IMR-90 (cell line): ENCODE data around the gene SRSF3.

Experiments
- CEBPB ChIP-seq: IDR thresholded peaks from 2 replicates; pipeline ENCODE4 v1.6.1; 2012; ENCODE audit warnings: low read depth, low read length, improper control_type of control experiment
- CHD1 ChIP-seq: IDR thresholded peaks from 2 replicates; pipeline ENCODE4 v1.6.1; 2012; ENCODE audit warnings: low read depth, low read length, improper control_type of control experiment
- FOS ChIP-seq: fragments of 150-350 bp; IDR thresholded peaks from 2 replicates; pipeline ENCODE4 v1.6.1; 2016; ENCODE audit warnings: low read depth, low read length
- POLR2A ChIP-seq: IDR thresholded peaks from 2 replicates; pipeline ENCODE4 v1.6.1; 2012; ENCODE audit warnings: mild to moderate bottlenecking, low read depth, low read length
- RAD21 ChIP-seq: IDR thresholded peaks from 2 replicates; pipeline ENCODE4 v1.6.1; 2012; ENCODE audit warnings: low read length, improper control_type of control experiment
- TF ChIP-seq, protein P1 (sequence below): conservative IDR thresholded peaks from 2 replicates; pipeline ENCODE4 v1.5.1; 2012; ENCODE audit warnings: mild to moderate bottlenecking, low read depth, low read length, improper control_type of control experiment

DNA sequence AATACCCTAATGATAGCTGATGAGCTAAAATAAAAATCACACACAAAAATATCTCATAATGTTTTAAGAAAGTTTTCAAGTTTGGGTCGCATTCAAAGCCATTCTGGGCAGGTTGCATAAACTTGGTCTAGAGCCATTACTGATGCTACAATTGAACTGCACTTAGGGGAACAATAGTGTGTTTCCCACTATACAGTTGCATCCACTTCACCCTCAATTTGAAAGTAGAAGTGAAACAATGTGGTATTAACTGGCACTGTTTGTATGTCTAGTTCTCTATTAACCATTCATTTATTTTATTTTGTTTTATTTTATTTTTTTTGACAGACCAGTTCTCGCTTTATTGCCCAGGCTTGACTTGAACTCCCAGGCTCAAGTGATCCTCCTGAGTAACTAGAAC is 23.9 kb upstream of the SRSF3 start:
- TF ChIP-seq RAD21: no peak
- TF ChIP-seq, protein P1, sequence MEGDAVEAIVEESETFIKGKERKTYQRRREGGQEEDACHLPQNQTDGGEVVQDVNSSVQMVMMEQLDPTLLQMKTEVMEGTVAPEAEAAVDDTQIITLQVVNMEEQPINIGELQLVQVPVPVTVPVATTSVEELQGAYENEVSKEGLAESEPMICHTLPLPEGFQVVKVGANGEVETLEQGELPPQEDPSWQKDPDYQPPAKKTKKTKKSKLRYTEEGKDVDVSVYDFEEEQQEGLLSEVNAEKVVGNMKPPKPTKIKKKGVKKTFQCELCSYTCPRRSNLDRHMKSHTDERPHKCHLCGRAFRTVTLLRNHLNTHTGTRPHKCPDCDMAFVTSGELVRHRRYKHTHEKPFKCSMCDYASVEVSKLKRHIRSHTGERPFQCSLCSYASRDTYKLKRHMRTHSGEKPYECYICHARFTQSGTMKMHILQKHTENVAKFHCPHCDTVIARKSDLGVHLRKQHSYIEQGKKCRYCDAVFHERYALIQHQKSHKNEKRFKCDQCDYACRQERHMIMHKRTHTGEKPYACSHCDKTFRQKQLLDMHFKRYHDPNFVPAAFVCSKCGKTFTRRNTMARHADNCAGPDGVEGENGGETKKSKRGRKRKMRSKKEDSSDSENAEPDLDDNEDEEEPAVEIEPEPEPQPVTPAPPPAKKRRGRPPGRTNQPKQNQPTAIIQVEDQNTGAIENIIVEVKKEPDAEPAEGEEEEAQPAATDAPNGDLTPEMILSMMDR: no peak
- TF ChIP-seq CHD1: no peak
- no peak for TF ChIP-seq POLR2A
- TF ChIP-seq FOS: no peak
- TF ChIP-seq CEBPB: no peak
